ENCODE results near the gene FEV. TPM values are rescaled to one million over a fixed set of nuclear protein-coding genes. Genes with fewer than 3 reads are reported as not detected.

Gene FEV
- total RNA-seq, 1 donor from 2014 or later = not detected

GRCh38 chr2:218970894-218971293 lies 14.1 kb downstream of the FEV start:
- no peak for DNase-seq (ENCODE audit: low spot score)
- Mint-ChIP-seq H3K4me1 (ENCODE audit: low read depth) (no peaks in the 10 kb centered on the region), H3K4me3 (no peak overlapping the region), H3K27ac (no peak overlapping the region), H3K9me3 (no peaks in the 10 kb centered on the region), H3K36me3 (ENCODE audit: low read depth) (no peaks in the 10 kb centered on the region), H3K27me3 (ENCODE audit: insufficient read depth) (peaks cover 40% of the 10 kb centered on the region)
- intact Hi-C loops (cut with micrococcal nuclease) = no loop called here

- intact Hi-C loops (cut with micrococcal nuclease) = loop anchor here (5.0 kb wide), 1 partner anchor 67 kb away; no protein-coding TSS in a partner anchor
- no peaks in the 10 kb centered on the region for H3K9me3 Mint-ChIP-seq
- H3K4me1 Mint-ChIP-seq (ENCODE audit: low read depth) = no peaks in the 10 kb centered on the region
Measured at GRCh38 chr2:218964041-218964771, 20.8 kb downstream of the FEV start.

DNA sequence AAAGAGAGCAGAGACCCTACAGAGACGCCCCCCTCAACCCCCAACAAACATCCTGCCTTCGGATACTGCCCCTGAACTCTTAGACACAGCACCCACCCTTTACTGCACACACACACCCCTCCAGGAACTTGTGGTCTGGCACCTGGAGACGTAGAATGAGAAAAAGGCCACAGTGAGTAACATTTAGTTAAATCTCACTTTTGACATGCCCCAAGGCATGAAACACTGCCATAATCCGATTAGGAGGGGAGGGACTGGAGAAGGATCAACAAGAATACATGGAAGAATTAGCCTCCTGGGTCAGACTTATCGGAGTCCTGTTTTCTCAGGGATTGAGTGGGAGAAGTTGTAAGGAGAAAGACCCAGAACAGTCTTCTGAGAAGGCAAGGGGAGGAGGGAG lies 21.4 kb downstream of the FEV start:
- intact Hi-C loops (cut with micrococcal nuclease) = loop anchor here (5.0 kb wide), 1 partner anchor 66 kb away; no protein-coding TSS in a partner anchor
- Mint-ChIP-seq H3K4me3 (no peak overlapping the region), H3K27ac (no peak overlapping the region), H3K36me3 (ENCODE audit: low read depth) (peaks cover 3% of the 10 kb centered on the region), H3K27me3 (ENCODE audit: insufficient read depth) (peaks cover 44% of the 10 kb centered on the region), H3K4me1 (ENCODE audit: low read depth) (no peaks in the 10 kb centered on the region), H3K9me3 (no peaks in the 10 kb centered on the region)
- no peak for DNase-seq (ENCODE audit: low spot score)

More at GRCh38 chr2:218964041-218964771, 20.8 kb downstream of the FEV start:
- peaks cover 3% of the 10 kb centered on the region for H3K36me3 Mint-ChIP-seq (ENCODE audit: low read depth)
- no peak for DNase-seq (ENCODE audit: low spot score)
- H3K27me3 Mint-ChIP-seq (ENCODE audit: insufficient read depth) = peaks cover 40% of the 10 kb centered on the region
- no peak overlapping the region for H3K4me3 Mint-ChIP-seq
- no peak overlapping the region for H3K27ac Mint-ChIP-seq

- Mint-ChIP-seq H3K4me1 (ENCODE audit: low read depth) (no peaks in the 10 kb centered on the region), H3K36me3 (ENCODE audit: low read depth) (peaks cover 3% of the 10 kb centered on the region), H3K27me3 (ENCODE audit: insufficient read depth) (peaks cover 48% of the 10 kb centered on the region), H3K4me3 (no peak overlapping the region), H3K27ac (no peak overlapping the region), H3K9me3 (no peaks in the 10 kb centered on the region)
- intact Hi-C loops (cut with micrococcal nuclease) = loop anchor here (5.0 kb wide), 1 partner anchor 66 kb away; no protein-coding TSS in a partner anchor
- DNase-seq (ENCODE audit: low spot score) = peak; percentile 33
Measured at GRCh38 chr2:218962859-218963492, 22.0 kb downstream of the FEV start.

- Mint-ChIP-seq H3K4me1 (ENCODE audit: low read depth) (no peaks in the 10 kb centered on the region), H3K27me3 (ENCODE audit: insufficient read depth) (peaks cover 47% of the 10 kb centered on the region), H3K9me3 (no peaks in the 10 kb centered on the region), H3K4me3 (no peak overlapping the region), H3K27ac (no peak overlapping the region), H3K36me3 (ENCODE audit: low read depth) (peaks cover 3% of the 10 kb centered on the region)
- DNase-seq (ENCODE audit: low spot score) = no peak
- intact Hi-C loops (cut with micrococcal nuclease) = loop anchor here (1.0 to 5.0 kb wide), 3 partner anchors 18 to 85 kb away; no protein-coding TSS in a partner anchor
Measured at GRCh38 chr2:218961651-218962570, 23.1 kb downstream of the FEV start.

DNA sequence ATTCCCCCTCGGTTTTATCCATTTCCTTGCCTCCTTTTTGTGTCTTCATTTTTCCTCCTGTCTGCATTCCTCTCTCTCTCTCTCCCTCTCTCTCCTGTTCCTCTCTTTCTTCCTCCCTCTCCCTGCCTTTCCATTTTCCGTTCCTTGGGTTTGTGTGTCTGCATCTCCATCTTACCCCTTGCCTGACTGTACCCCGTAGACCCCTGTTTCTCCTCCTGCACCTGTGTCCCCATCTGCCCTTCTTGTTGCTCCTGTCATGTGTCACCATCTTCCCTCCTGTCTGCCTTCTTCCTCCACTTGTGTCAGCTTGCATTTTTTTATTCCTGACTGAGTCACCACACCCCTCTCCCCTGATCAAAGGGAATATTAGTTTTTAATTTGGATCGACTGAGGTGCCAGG lies 23.8 kb downstream of the FEV start:
- no peaks in the 10 kb centered on the region for H3K9me3 Mint-ChIP-seq
- peak overlapping the region; percentile 1 for H3K4me3 Mint-ChIP-seq
- H3K4me1 Mint-ChIP-seq (ENCODE audit: low read depth) = no peaks in the 10 kb centered on the region
- DNase-seq (ENCODE audit: low spot score) = no peak
- intact Hi-C loops (cut with micrococcal nuclease) = loop anchor here (1.0 to 5.0 kb wide), 3 partner anchors 19 to 84 kb away; no protein-coding TSS in a partner anchor
- H3K36me3 Mint-ChIP-seq (ENCODE audit: low read depth) = peaks cover 3% of the 10 kb centered on the region
- peaks cover 53% of the 10 kb centered on the region for H3K27me3 Mint-ChIP-seq (ENCODE audit: insufficient read depth)
- H3K27ac Mint-ChIP-seq = peak overlapping the region; percentile 18

- intact Hi-C loops (cut with micrococcal nuclease) = loop anchor here (1.0 to 5.0 kb wide), 3 partner anchors 20 to 84 kb away; no protein-coding TSS in a partner anchor
Measured at GRCh38 chr2:218960309-218961165, 24.4 kb downstream of the FEV start.

GRCh38 chr2:218959761-218960308 lies 25.1 kb downstream of the FEV start:
- Mint-ChIP-seq H3K36me3 (ENCODE audit: low read depth) (peaks cover 3% of the 10 kb centered on the region), H3K4me3 (no peak overlapping the region)
- no peak for DNase-seq (ENCODE audit: low spot score)

More at GRCh38 chr2:218960309-218961165, 24.4 kb downstream of the FEV start:
- no peak for DNase-seq (ENCODE audit: low spot score)
- no peak overlapping the region for H3K4me3 Mint-ChIP-seq
- no peaks in the 10 kb centered on the region for H3K4me1 Mint-ChIP-seq (ENCODE audit: low read depth)
- H3K9me3 Mint-ChIP-seq = no peaks in the 10 kb centered on the region
- peak overlapping the region; percentile 18 for H3K27ac Mint-ChIP-seq
- H3K27me3 Mint-ChIP-seq (ENCODE audit: insufficient read depth) = peaks cover 57% of the 10 kb centered on the region
- H3K36me3 Mint-ChIP-seq (ENCODE audit: low read depth) = peaks cover 3% of the 10 kb centered on the region

DNA sequence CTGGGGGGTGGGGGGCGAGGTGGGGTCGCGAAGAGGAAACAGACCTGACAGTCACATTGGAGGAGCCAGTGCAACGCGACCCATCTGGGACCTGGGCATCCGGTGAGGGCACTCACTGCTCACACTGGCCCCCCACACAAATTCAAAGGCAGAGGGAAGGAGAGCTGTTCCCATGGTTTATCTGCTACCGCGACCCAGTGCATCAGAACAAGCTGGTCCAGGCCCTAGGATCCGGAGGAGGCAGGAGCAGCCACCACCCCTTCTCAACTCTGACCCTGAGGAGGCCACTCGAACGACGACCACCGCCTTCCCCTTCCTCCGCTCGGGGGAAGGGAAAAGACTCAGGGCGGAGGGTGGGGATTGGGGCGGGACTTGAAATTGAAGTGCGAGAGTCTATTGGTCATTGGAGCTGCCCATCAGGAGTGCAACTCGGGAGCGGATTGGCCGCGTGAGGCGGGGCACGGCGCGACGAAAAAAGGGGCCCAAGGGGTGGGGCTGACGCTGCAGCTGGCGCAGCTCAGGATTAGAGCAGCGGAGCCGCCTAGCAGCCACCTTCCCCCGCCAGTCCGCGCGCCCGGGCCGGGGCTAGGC lies 25.7 kb downstream of the FEV start, which contains the start of gene CDK5R2:
Gene CDK5R2 (plus strand): TSS at position 526 of the 591 bp plus-strand sequence. CDS start 155 bp downstream, outside the sequence.
- H3K4me3 Mint-ChIP-seq = peak within 1 kb of the TSS; percentile 19
- no peaks in the 10 kb centered on the region for H3K9me3 Mint-ChIP-seq
- intact Hi-C loops (cut with micrococcal nuclease) = no loop called here
- peak within 1 kb of the TSS; percentile 49 for H3K27ac Mint-ChIP-seq
- peaks cover 65% of the 10 kb centered on the region for H3K27me3 Mint-ChIP-seq (ENCODE audit: insufficient read depth)
- peaks cover 3% of the 10 kb centered on the region for H3K36me3 Mint-ChIP-seq (ENCODE audit: low read depth)
- H3K4me1 Mint-ChIP-seq (ENCODE audit: low read depth) = no peaks in the 10 kb centered on the region
- DNase-seq (ENCODE audit: low spot score) = peak; percentile 19

More at GRCh38 chr2:218959761-218960308, 25.1 kb downstream of the FEV start:
- intact Hi-C loops (cut with micrococcal nuclease) = loop anchor here (2.0 to 5.0 kb wide), 2 partner anchors 63 to 83 kb away; no protein-coding TSS in a partner anchor
- Mint-ChIP-seq H3K27ac (no peak overlapping the region), H3K9me3 (no peaks in the 10 kb centered on the region), H3K27me3 (ENCODE audit: insufficient read depth) (peaks cover 61% of the 10 kb centered on the region), H3K4me1 (ENCODE audit: low read depth) (no peaks in the 10 kb centered on the region)

GRCh38 chr2:218958276-218958675 lies 26.7 kb downstream of the FEV start:
- intact Hi-C loops (cut with micrococcal nuclease) = no loop called here
- Mint-ChIP-seq H3K4me3 (no peak overlapping the region), H3K27ac (no peak overlapping the region), H3K4me1 (ENCODE audit: low read depth) (no peaks in the 10 kb centered on the region), H3K9me3 (no peaks in the 10 kb centered on the region), H3K27me3 (ENCODE audit: insufficient read depth) (peaks cover 56% of the 10 kb centered on the region), H3K36me3 (ENCODE audit: low read depth) (peaks cover 3% of the 10 kb centered on the region)
- no peak for DNase-seq (ENCODE audit: low spot score)

DNA sequence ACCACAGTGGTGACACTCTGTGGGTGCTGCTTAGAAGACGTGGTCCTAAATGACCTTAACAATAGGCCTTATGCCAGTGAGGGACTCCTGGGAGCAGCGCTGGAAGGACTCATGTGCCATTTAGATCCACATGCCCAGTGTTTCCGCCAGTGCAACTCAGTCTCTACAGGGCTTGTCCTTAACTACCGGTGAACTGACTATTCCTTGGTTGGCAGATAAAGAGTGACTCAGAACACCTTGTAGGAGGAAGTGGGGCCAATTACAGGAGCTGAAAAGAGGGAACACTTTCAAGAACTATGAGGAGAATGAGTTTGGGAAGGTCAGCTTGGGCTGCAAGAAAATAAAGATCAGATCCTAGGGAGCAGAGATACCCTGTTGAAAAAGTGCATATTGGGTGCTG lies 27.3 kb downstream of the FEV start:
- Mint-ChIP-seq H3K36me3 (ENCODE audit: low read depth) (peaks cover 3% of the 10 kb centered on the region), H3K4me1 (ENCODE audit: low read depth) (no peaks in the 10 kb centered on the region), H3K4me3 (no peak overlapping the region), H3K27ac (no peak overlapping the region), H3K9me3 (no peaks in the 10 kb centered on the region), H3K27me3 (ENCODE audit: insufficient read depth) (peaks cover 50% of the 10 kb centered on the region)
- intact Hi-C loops (cut with micrococcal nuclease) = no loop called here
- DNase-seq (ENCODE audit: low spot score) = no peak
